GM12878 (cell line): ENCODE measurements around the gene DPY19L3. TPM values are rescaled to one million over a fixed set of nuclear protein-coding genes. Genes with fewer than 3 reads are reported as not detected.

Experiments
- ATAC-seq: fragments of 200-7000 bp; cut with Tn5 transposase; 3 replicates; pipeline ENCODE4 v1.9.1; 2020; ENCODE audit warnings: mild to moderate bottlenecking, moderate library complexity
- BruUV-seq: library from RNA; stranded (reverse); fragments of 400-500 nt; replicated peaks from 2 replicates; lab custom pipeline; 2021; lab: Mats Ljungman, UMichigan
- CTCF ChIA-PET: fragments of 300-600 bp; sonication (Branson Sonifier 250); formaldehyde crosslinking; extraction: SDS; loops from one replicate; lab custom pipeline; 2021; ENCODE audit warnings: inconsistent platforms; lab: Yijun Ruan, JAX
- POLR2A ChIA-PET: fragments of 350-600 bp; formaldehyde crosslinking; extraction: SDS; loops from one replicate; lab custom pipeline; 2021; ENCODE audit warnings: inconsistent platforms; lab: Charles Lee
- RAD21 ChIA-PET: fragments of 300-600 bp; sonication (Branson Sonifier 250); formaldehyde crosslinking; loops from one replicate; lab custom pipeline; 2023; ENCODE audit warnings: antibody characterized with exemption; ENCODE audit not compliant: unreplicated experiment; lab: Charles Lee
- SMC1A ChIA-PET: fragments of 300-600 bp; sonication (Branson Sonifier 250); formaldehyde crosslinking; loops from one replicate; lab custom pipeline; 2023; ENCODE audit not compliant: unreplicated experiment, uncharacterized antibody; lab: Charles Lee
- DNase-seq: peaks from one replicate; pipeline ENCODE4 v3.0.0-alpha.2; 2011; ENCODE audit warnings: low read depth, low spot score
- FAIRE-seq: peaks from 3 replicates; lab custom pipeline; 2011; peaks lifted over from hg19 to GRCh38; lab: Jason Lieb, UNC
- H2AFZ ChIP-seq: 2 replicates; pipeline ENCODE4 v1.6.0; 2011; ENCODE audit warnings: low read depth, low read length, control low read depth; ENCODE audit not compliant: control insufficient read depth
- H3K27ac ChIP-seq: 2 replicates; pipeline ENCODE4 v1.5.1; 2011; ENCODE audit warnings: control low read depth; ENCODE audit not compliant: control insufficient read depth, insufficient read depth
- H3K27me3 ChIP-seq, 2 experiments: replicated peaks in 1 of 2; 2 replicates each; pipeline versions ENCODE4 v1.6.0 to v1.6.1; 2011; ENCODE audit warnings: low read length in 1 of 2; ENCODE audit not compliant: control insufficient read depth in 2 of 2, insufficient read depth in 2 of 2
- H3K36me3 ChIP-seq, 2 experiments: 2 replicates each; pipeline ENCODE4 v1.5.1; 2011; ENCODE audit warnings: low read length in 1 of 2; ENCODE audit not compliant: control insufficient read depth in 2 of 2, insufficient read depth in 2 of 2
- H3K4me1 ChIP-seq: 2 replicates; pipeline ENCODE4 v1.6.1; 2011; ENCODE audit warnings: mild to moderate bottlenecking, low read length, moderate library complexity, mixed read lengths; ENCODE audit not compliant: control insufficient read depth, insufficient read depth
- H3K4me2 ChIP-seq: 2 replicates; pipeline ENCODE4 v1.6.0; 2011; ENCODE audit warnings: control low read depth; ENCODE audit not compliant: control insufficient read depth, insufficient read depth
- H3K4me3 ChIP-seq: fragments of 200-600 bp; sonication (generic); 2 replicates; pipeline ENCODE4 v1.5.1; 2016
- H3K79me2 ChIP-seq: 2 replicates; pipeline ENCODE4 v1.6.0; 2011; ENCODE audit warnings: low read length; ENCODE audit not compliant: control insufficient read depth, insufficient read depth
- H3K9ac ChIP-seq: 2 replicates; pipeline ENCODE4 v1.8.0; 2011; ENCODE audit warnings: low read length, control low read depth, mixed read lengths; ENCODE audit not compliant: control insufficient read depth, insufficient read depth
- H3K9me3 ChIP-seq: replicated peaks from 3 replicates; pipeline ENCODE4 v1.5.1; 2011; ENCODE audit warnings: mild to moderate bottlenecking, low read length; ENCODE audit not compliant: control insufficient read depth, insufficient read depth
- H4K20me1 ChIP-seq: 2 replicates; pipeline ENCODE4 v1.6.0; 2011; ENCODE audit not compliant: control insufficient read depth, insufficient read depth
- CBX5 ChIP-seq: sonication (generic); IDR thresholded peaks from 2 replicates; pipeline ENCODE4 v1.6.1; 2016; ENCODE audit warnings: low read depth, moderate library complexity, mild to moderate bottlenecking, inconsistent platforms
- CHD1 ChIP-seq: IDR thresholded peaks from 2 replicates; pipeline ENCODE4 v1.6.1; 2012; ENCODE audit warnings: low read depth, low read length, improper control_type of control experiment
- CREM ChIP-seq: IDR thresholded peaks from 2 replicates; pipeline ENCODE4 v1.6.1; 2014; ENCODE audit warnings: antibody characterized with exemption, low read depth
- CUX1 ChIP-seq: IDR thresholded peaks from 2 replicates; pipeline ENCODE4 v1.6.1; 2012; ENCODE audit warnings: improper control_type of control experiment, low read depth, low read length; ENCODE audit not compliant: insufficient replicate concordance
- GATAD2B ChIP-seq: fragments of 450-650 bp; conservative IDR thresholded peaks from 2 replicates; pipeline ENCODE4 v1.6.1; 2017; ENCODE audit warnings: low read depth, mild to moderate bottlenecking, moderate library complexity
- IRF4 ChIP-seq: IDR thresholded peaks from 2 replicates; pipeline ENCODE4 v1.6.1; 2011; ENCODE audit warnings: low read depth, low read length
- MLLT1 ChIP-seq: fragments of 450-650 bp; IDR thresholded peaks from 2 replicates; pipeline ENCODE4 v1.6.1; 2016; ENCODE audit warnings: mild to moderate bottlenecking
- PML ChIP-seq: IDR thresholded peaks from 2 replicates; pipeline ENCODE4 v1.6.1; 2012; ENCODE audit warnings: low read length, inconsistent platforms
- POLR2AphosphoS2 ChIP-seq: IDR thresholded peaks from 2 replicates; pipeline ENCODE4 v1.6.1; 2011; ENCODE audit warnings: low read depth, mild to moderate bottlenecking, low read length, improper control_type of control experiment, moderate library complexity
- RB1 ChIP-seq: fragments of 450-650 bp; formaldehyde crosslinking; IDR thresholded peaks from 2 replicates; pipeline ENCODE4 v1.6.1; 2017; ENCODE audit warnings: mild to moderate bottlenecking, borderline replicate concordance
- SIN3A ChIP-seq: IDR thresholded peaks from 2 replicates; pipeline ENCODE4 v1.6.1; 2012; ENCODE audit warnings: low read depth, low read length, improper control_type of control experiment
- ZBTB33 ChIP-seq: fragments of 450-650 bp; IDR thresholded peaks from 2 replicates; pipeline ENCODE4 v1.6.1; 2017; ENCODE audit warnings: mild to moderate bottlenecking
- WGBS: methylation state at CpG from one replicate; pipeline ENCODE4 v1.1.6; 2016; ENCODE audit warnings: low lambda C conversion rate; ENCODE audit not compliant: insufficient replicate concordance, insufficient coverage; ENCODE audit errors: missing lambda C conversion rate; 5-methylcytosine and 5-hydroxymethylcytosine counted together
- in situ Hi-C: fragments of 300-500 bp; cut with MboI; formaldehyde crosslinking; loops from 9 replicates; pipeline ENCODE4 v1.14.3; 2018; ENCODE audit warnings: mixed read lengths
- intact Hi-C: fragments of 100-400 bp; cut with micrococcal nuclease; formaldehyde crosslinking; loops from one replicate; pipeline ENCODE4 v1.14.2; 2022; ENCODE audit not compliant: unreplicated experiment
- polyA plus RNA-seq, 11 experiments: library from polyadenylated mRNA; depleted of rRNA in 4 of 11; unstranded in 6 of 11; stranded (reverse) in 5 of 11; fragments of >200 nt; fragmentation: Nextera tagmentation in 4 of 11; fragmentation: Illumina TruSeq in 1 of 11; extraction: Ambion mirVana in 4 of 11; extraction: Trizol in 1 of 11; gene quantifications; 1 replicate in 1 of 11; 2 replicates in 10 of 11; pipeline versions ENCODE4 v1.2.1 to v1.2.3, GENCODE V29; 2011 to 2016; ENCODE audit warnings: inconsistent platforms in 2 of 11, missing spikeins in 2 of 11, low read depth in 1 of 11
- total RNA-seq, 4 experiments: library from RNA; depleted of rRNA in 3 of 4; stranded (reverse); fragments of >200 nt in 3 of 4; fragmentation: Illumina TruSeq in 1 of 4; extraction: Trizol in 1 of 4; gene quantifications; 2 replicates each; pipeline versions ENCODE4 v1.2.1 to v1.2.3, GENCODE V29; 2013 to 2021
- TF ChIP-seq, protein P1 (sequence below): IDR thresholded peaks from 2 replicates; pipeline ENCODE4 v1.6.1; 2011; ENCODE audit warnings: borderline replicate concordance, low read depth, mild to moderate bottlenecking, moderate library complexity, low read length; ENCODE audit not compliant: insufficient read depth, poor library complexity, severe bottlenecking

Gene DPY19L3
- total and polyA plus RNA-seq, 10 of the 15 experiments (the other 5 are each of a cell fraction or from before 2014, with no cell fraction given), result 2.5 to 30.2 (median 13.7) TPM

- TF ChIP-seq CUX1 (no peak), CHD1 (no peak), ZBTB33 (no peak)
These were observed 7.9 kb upstream of the DPY19L3 start (continued) for GRCh38 chr19:32397671-32398101.

DNA sequence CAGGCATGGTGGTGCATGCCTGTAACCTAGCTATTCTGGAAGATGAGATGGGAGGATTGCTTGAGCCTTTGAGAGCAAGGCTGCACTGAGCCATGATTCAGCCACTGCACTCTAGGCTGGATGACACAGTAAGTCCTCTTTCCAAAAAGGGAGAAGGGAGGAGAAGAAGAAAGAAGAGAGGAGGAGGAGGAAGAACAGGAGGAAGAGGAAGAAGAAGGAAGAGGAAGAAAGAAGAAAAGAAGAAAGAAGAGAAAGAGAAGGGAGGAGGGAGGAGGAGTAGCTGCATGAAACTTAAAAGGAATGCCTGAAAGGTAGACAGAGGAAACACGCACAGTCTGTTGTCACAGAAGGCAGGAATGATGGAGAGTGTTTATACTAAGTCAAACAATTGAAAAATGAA is 3.6 kb upstream of the DPY19L3 start:
- in situ Hi-C loops, result loop anchor here (10.0 kb wide), 1 partner anchor 183 kb away; the partner anchor contains the start of gene PDCD5
- RAD21 ChIA-PET, result no interaction called here
- no peak for TF ChIP-seq IRF4
- TF ChIP-seq POLR2AphosphoS2, result no peak
- TF ChIP-seq RB1, result no peak
- no peak for TF ChIP-seq CBX5
- no peak for TF ChIP-seq MLLT1
- no peak for TF ChIP-seq SIN3A
- TF ChIP-seq, protein P1, sequence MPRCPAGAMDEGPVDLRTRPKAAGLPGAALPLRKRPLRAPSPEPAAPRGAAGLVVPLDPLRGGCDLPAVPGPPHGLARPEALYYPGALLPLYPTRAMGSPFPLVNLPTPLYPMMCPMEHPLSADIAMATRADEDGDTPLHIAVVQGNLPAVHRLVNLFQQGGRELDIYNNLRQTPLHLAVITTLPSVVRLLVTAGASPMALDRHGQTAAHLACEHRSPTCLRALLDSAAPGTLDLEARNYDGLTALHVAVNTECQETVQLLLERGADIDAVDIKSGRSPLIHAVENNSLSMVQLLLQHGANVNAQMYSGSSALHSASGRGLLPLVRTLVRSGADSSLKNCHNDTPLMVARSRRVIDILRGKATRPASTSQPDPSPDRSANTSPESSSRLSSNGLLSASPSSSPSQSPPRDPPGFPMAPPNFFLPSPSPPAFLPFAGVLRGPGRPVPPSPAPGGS, result no peak
- TF ChIP-seq GATAD2B, result no peak
- TF ChIP-seq PML, result no peak
- no peak for TF ChIP-seq CREM

More for the DNA sequence above, 3.6 kb upstream of the DPY19L3 start:
- DNase-seq, result no peak
- Histone ChIP-seq H3K27me3 (no peaks in the 10 kb centered on the region), H3K9ac (no peak overlapping the region), H3K4me3 (no peak overlapping the region), H3K9me3 (no peaks in the 10 kb centered on the region; the same call in 2 of the 3 replicates), H2AFZ (no peak overlapping the region), H4K20me1 (no peaks in the 10 kb centered on the region), H3K4me1 (peaks cover 7% of the 10 kb centered on the region), H3K79me2 (peaks cover 21% of the 10 kb centered on the region), H3K36me3 (no peaks in the 10 kb centered on the region), H3K27ac (no peak overlapping the region), H3K4me2 (no peak overlapping the region)
- BruUV-seq, result no TSS peak
- no peak for ATAC-seq
- CTCF ChIA-PET, result no interaction called here
- 100% methylated on average over 1 of the region's 1 CpG for WGBS
- intact Hi-C loops, result loop anchor here (5.0 kb wide), 1 partner anchor 290 kb away; the partner anchor contains the start of gene NUDT19
- POLR2A ChIA-PET, result no interaction called here
- FAIRE-seq, result no peak
- SMC1A ChIA-PET, result no interaction called here
